NCI-H2227 treated with DMSO at 0.1 percent for 48 hours (cell line): ENCODE results near the gene MZB1.
"Not testable (repeated sequence)": the region's sequence is repeated elsewhere in the genome, so short reads cannot be mapped to it uniquely, and the experiment has no call there.

ENCODE experiments used
- DNase-seq: peaks from one replicate; lab custom pipeline; 2025; lab: John Stamatoyannopoulos, UW

The MZB1 gene

DNA sequence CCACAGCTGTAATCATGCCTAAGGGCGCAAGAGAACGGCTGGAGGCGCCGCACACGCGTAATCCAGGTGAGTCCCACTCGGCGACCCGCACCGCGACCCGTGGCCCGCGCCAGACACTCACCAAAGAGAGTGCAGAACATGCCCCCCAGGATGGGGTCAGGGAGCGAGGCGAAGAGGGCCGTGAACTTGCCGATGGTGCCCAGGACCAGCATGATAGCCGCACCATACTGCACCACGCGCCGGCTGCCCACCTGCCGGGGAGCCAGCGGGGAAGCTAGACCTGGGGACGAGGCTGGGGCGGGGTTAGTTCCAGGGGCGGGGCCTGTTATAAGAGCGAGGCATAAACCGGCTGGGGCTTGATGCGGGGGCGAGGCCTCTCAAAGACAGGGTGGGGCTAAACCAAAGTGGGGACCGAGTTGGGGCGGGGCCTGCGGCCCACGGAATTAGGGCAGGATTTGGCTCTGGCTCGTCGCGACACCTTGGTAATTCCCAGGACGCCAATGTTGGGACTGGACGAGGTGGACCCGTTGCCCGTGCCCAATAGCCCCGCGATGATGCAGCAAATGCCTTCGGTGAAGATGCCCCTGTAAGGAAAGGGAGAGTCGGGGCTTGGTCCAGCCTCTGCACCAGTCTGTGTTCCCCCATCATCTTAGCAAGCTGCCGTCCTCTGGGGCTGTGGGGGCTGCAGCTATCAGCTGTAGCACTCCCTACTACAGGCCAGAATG, 11.4 kb downstream of the MZB1 start:
- DNase-seq = no peak

DNA sequence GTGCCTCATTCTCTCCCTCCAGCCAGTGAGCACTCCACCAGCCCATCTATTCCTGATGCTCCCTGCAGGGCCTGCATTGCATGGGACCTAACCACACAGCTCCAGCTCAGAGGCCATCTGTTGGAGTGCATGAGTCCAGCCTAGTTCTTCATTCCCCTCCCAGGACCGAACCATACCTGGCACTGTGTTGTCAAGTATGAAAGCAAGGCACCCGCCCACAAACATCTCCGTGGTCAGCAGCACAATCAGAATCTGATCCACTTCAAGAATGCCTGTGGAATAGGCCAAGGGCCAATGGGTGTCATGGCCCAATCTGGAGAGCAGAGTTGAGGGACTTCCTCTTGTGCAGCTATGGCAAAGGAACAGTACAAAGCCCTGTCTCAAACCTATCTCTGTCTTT, 12.5 kb downstream of the MZB1 start:
- DNase-seq = no peak

DNA sequence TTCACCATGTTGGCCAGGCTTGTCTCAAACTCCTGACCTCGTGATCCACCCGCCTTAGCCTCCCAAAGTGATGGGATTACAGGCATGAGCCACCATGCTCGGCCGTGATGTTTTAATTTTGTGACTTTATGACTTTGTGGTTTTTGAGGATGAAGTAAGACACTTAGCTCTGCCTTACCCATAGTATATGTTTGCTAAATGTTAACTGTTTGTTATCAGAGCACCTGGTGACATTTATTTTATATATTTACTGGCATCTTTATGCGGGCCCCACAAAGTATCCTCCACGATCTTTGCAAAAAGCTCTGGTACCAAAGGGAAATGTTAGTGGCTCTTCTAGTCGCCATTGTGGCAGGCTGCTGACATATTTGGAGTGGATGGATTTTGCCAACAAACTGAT, 13.3 kb downstream of the MZB1 start:
- DNase-seq = no peak

DNA sequence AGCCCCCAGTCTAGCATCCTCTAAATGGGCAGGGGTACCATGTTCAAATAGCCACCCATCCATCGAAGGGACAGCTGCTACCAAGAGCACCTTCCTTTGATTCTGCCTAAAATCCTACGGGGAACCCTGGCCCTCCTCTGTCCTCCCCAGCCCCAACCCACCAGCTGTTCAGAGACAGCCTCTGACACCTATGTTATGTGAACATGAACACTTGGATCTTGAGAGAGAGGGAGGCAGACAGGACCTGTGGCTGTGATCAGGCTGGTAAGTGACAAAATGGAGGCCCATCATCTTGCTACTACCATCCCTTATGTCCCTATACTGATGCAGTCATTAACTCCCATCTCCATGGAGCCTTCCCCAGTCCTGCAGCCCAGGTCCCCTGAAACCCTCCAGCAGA, 14.8 kb downstream of the MZB1 start:
- no peak for DNase-seq

DNA sequence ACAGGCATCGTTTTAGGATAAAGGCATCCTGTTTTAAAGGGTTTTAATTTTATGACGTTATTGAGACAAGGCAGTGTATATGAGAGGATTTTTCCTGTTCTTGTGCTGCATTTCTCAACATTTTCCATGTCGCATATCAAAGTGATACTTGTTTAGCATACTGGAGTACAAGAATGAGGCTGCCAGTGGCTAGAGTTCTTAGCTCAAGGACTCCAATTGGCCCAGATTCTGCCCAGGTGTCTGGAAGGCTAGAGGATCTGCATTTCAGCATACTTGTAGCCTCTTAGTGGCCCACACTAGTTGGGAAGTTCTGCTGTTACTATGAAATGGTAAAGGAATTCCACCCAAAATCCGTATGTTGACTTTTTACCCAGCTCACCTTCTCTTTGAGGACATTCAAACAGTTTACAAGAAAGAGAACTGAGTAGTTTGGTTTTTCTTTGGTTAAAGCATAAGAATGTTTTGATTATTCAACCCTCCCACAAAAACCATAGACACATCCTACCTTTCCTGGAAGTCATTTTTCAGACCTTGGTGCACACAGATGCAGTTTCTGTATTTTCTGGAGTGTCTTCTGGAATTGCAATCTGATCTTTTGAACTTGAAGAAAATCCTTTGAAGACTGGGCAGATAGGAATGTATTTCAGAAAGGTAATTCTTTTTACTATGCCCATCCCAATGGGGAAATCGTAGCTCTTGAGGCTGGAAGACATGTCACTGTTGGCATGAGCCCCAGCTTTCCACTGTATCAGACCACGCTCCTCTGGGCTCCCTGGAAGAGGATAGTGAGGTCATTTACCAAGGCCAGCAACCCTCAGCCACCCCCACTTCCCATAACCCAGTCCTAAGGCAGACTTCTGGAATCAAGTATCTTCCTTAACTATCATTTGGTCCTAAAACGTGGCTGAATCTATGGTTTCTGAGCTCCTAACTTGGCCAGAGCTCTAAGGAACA, 18.0 kb downstream of the MZB1 start:
- no peak for DNase-seq

DNA sequence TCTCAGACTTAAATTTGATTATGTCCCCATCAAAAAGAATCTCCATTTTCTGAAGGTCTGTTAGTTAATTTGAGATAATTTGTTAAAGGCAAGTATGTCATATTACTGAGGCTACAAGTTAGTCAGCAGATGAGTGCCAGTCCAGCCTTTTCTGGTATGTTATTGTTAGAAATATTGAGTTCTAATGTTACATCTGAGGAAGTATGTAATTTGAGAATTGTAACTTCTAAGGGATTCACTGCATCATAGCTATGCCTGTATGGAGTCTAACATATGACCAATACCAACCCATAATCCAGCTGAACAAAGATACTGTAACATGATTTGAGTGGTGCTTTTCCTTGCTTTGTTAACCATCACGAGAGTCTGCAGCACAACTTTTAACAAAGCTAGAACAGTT, 20.5 kb downstream of the MZB1 start:
- DNase-seq = no peak

DNA sequence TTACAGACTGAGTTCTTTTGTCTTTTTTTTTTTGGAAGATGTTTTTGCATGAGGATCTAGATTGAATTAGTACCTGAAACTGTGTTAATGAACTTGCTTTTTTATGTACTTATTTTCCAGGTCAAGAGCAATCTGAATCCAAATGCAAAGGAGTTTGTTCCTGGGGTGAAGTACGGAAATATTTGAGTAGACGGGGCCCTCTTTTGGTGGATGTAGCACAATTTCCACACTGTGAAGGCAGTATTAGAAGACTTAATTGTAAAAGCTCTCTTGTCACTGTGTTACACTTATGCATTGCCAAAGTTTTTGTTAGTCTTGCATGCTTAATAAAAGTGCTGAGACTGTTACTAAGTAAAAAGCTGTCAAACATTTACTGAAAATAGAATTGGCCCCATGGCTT, 21.1 kb downstream of the MZB1 start:
- DNase-seq = no peak

DNA sequence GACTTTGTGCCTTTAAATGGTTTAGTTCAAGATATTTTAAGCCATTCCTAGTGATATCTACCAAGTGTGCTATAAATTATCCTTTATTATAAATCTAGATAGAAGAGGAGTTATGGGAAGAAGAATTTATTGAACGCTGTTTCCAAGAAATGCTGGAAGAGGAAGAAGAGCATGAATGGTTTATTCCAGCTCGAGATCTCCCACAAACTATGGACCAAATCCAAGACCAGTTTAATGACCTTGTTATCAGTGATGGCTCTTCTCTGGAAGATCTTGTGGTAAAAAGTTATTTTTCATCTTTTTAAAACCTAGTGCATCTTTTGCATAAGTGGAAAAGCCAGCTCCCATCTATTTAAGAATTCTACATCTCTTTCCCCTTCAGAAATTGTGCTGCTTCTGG, 25.2 kb downstream of the MZB1 start:
- DNase-seq = no peak

DNA sequence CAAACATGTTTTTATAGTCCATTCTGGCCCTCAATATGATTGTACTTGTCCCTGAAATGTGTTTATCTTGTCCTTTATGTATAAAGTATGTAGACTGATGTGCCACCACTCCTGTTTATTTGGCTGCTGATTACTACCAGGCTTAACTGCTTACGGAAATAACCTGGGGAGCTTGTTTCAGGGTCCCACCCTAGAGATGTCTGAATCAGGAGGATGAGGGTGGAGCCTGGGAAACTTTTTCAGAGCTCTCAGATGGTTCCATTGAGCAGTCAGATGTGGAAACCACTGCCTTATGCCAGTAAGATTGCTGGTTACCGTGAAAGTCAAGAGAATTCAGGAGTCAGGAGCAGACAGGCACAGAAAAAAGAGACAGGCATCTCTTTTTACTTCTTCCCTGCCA, 25.8 kb downstream of the MZB1 start:
- no peak for DNase-seq

DNA sequence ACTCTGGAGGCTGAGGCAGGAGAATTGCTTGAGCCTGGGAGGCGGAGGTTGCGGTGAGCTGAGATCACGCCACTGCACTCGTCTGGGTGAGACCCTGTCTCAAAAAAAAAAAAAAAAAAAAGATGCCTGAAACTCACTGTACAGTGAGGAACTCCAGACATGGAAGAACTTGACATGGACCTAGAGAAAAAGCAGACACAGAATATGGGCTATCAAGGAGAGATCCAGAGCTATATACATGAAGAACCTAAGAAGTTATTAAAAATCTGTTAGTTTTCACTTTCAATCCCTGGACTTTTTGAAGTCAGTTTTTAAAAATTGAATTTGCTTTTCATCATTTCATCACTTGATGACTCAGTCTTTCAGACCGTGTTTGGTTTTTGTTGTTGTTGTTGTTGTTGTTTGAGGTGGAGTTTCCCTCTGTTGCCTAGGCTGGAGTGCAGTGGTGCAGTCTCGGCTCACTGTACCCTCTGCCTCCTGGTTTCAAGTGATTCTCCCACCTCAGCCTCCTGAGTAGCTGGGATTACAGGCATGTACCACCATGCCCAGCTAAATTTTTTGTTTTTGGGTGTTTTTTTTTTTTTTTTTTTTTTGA, 27.8 kb downstream of the MZB1 start:
- no peak for DNase-seq

DNA sequence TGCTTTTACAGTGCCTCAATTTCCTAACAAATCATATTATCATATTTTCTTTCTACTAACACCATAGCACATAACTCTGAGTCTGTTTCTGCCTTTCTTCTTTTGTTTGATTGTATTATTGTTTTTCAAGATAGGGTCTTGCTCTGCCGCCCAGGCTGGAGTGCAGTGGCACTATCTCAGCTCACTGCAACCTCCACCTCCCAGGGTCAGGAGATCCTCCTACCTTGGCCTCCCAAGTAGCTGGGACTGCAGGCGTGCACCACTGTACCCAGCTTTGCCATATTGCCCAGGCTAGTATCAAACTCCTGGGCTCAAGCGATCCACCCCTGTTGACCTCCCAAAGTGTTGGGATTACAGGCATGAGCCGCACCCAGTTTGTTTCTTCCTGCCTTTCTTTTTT, 29.3 kb downstream of the MZB1 start:
- DNase-seq = no peak

DNA sequence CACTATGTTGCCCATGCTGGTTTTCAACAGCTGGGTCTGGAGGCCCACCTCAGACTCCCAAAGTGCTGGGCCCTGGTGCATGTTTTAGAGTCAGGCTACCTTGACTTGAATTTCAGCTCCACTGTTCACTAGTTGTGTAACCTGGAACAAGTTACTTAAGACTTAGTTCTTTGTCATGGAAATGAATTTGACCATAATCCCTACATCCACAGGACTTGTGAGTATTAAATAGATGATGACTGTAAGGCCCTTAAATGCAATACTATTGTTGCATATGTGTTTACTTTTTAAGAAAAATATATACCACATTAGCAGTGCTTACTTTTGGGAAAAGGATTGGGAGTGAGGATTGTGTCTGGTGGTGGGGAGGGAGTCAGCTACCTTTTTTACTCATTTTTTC, 31.6 kb downstream of the MZB1 start:
- DNase-seq = no peak

DNA sequence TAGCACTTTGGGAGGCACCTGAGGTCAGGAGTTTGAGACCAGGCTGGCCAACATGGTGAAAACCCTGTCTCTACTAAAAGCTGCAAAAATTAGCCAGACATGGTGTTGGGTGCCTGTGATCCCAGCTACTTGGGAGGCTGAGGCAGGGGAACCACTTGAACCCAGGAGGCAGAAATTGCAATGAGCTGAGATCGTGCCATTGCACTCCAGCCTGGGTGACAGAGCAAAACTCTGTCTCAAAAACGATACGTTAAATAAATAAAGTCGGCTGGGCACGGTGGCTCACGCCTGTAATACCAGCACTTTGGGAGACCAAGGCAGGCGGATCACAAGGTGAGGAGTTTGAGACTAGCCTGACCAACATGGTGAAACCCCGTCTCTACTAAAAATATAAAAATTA, 33.8 kb downstream of the MZB1 start:
- DNase-seq = not testable (repeated sequence)

DNA sequence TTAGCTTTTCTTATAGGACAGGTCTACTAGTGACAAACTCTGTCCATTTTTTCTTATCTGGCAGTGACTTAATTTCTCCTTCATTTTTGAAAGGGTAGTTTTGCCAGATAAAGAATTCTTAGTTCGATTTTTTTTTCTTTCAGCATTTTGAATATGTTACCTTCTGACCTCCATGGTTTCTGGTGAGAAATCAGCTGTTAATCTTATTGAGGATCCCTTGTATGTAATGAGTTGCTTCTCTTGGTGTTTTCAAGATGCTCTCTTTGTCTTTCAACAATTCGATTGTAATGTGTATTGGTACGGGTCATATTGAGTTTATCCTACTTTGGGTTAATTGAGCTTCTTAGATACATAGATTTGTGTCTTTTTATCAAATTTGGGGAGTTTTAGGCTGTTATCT, 35.5 kb downstream of the MZB1 start:
- DNase-seq = no peak

DNA sequence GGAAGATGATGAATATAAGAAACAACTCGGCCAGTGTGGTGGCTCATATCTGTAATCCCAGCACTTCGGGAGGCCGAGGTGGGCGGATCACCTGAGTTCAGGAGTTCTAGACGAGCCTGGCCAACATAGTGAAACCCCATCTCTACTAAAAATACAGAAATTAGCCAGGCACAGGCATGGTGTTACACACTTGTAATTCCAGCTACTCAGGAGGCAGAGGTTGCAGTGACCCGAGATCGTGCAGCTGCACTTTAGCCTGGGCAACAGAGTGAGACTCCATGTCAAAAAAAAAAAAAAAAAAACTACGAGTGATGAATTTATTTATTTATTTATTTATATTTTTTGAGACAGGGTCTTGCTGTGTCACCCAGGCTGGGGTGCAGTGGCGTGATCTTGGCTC, 41.9 kb downstream of the MZB1 start:
- not testable (repeated sequence) for DNase-seq

DNA sequence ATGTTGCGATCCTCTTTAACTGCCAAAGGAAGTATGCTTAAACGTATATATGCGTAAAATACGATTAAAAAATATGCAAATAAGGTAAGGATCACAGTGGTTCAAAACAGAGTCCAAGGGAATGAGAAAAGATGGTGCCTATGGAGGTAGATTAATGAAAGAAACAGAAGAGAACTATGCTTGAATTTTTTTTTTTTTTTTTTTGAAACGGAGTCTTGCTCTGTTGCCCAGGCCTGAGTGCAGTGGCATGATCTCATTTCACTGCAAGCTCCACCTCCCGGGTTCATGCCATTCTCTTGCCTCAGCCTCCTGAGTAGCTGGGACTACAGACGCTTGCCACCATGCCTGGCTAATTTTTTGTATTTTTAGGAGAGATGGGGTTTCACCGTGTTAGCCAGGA, 44.3 kb downstream of the MZB1 start:
- DNase-seq = not testable (repeated sequence)

DNA sequence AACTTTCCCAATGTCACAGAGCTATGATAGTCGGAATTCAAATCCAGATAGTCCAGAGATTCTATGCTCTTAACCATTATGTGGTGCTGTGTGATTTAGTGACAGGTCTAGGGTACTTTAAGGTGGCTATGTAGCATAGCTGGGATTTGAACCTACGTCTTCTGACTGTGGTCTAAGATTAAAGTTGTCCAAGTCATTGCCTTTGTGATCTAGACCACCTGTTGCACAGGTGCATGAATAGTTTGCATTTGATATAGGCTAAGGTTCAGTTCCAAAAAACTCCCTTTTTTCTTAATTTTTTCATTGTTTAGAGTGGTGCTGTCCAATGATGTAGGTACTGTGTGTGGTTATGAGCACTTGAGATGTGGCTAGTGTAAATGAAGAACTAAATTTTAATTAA, 45.5 kb downstream of the MZB1 start:
- DNase-seq = no peak

DNA sequence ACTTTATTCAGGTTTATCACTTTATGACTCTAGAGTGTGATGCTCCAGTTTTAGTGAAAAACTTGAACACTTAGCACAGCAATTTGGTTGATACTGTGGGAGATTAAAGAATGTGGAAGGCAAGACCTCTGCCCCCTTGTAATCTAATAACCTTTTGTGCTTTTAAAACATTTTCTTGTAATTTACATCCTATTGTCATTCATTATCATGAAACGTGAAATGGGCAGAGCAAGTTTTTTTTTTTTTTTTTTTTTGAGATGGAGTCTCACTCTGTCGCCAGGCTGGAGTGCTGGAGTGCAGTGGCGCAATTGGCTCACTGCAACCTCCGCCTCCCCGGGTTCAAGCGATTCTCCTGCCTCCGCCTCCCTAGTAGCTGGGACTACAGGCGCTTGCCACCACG, 46.2 kb downstream of the MZB1 start:
- no peak for DNase-seq

DNA sequence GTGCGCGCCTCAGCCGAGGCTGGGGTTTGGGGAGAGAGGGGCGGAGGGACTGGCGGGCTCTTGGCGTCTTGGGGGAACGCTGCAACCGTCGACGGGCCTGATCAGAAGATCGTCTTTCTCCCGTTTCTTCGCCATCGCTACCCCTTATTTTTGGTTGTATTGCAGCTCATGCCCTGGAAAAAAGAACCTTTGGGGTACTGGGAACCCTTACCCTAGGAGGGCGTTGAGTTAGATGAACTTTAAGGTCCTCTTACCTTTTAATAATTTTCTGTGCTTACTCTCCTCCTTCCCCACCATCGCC, 47.3 kb downstream of the MZB1 start:
- DNase-seq = no peak

DNA sequence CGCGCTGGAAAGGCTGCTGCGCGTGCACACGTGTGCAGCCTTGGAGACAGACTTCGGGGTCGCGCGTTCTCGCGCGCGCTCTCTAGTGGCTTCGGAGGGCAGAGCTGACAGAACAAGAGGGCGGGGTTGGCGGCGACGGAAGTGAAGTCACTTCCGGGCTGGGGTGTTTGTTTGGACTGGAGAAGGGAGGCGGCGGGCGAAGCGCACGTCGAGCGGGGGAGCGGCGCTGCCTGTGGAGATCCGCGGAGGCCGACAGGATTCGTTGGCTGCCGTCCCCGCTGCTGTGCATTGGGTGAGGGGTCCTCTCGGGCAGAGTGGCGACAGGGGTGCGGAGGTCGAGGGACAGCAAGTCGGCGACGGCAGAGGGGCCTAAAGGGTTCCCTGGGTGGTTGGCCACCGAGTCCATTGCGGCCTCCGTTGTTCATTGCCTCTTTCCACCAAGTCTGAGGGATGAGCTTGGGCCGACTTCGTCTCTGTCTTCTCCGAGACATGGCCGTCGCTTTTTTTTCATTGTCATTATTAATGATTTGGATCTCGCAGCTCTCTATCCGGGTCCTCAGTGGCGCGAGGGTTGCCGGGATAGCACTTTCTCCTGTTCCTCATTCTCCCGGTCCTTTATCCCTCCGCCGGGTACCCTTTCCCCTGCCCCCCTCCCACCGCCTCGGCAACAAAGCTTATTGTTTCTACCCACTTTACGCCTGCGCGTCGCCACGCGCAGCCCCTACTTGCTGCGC, 47.9 kb downstream of the MZB1 start, which contains the start of gene PAIP2:
PAIP2 (plus strand) TSS at position 166 of the 734 bp plus-strand sequence. CDS start 21,931 bp downstream, outside the sequence.
- peak; percentile 94 for DNase-seq

DNA sequence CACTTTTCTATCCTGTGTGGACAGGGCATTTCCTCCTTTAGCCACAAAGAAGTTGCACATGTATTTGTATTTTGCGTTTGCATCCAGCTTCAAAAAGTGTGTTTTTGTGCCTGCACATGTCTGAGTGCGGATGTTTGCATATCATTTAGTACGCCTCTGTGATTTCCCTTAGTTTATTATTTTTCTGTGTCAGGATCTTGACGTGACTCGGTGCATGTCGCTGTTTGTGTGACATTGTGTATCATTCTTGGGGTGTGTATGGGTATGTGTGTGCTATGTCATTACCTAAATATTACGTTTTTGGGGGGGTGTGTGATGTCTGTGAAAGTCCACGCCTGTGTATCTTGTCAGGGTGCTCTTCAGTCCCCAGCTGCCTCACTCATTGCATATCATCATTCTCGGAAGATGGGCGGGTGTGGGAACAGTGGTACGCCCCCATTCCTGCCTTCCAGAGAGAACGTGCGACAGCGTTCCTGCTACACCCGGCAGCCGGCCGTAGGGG, 48.5 kb downstream of the MZB1 start:
- DNase-seq = no peak

DNA sequence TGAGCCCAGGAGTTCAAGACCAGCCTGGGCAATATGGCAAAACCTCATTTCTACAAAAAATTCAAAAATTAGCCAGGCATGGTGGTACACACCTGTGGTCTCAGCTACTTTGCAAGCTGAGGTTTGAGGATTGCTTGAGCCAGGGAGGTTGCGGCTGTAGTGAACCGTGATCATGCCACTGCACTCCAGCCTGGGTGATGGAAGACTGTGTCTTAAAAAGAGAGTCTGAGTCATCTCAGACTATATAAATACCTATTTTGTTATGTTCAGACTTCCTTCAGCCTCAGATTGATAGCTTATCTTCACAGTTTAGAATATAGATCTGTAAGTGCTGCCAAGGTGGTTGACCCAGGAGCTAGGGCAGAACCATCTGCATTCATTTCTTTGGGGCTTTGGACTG, 49.7 kb downstream of the MZB1 start:
- DNase-seq = no peak
